HepG2 (cell line): Measurements from ENCODE around the gene ZNF22. TPM values are rescaled to one million over a fixed set of nuclear protein-coding genes. Genes with fewer than 3 reads are reported as not detected.

Experiments
- ARNT2 ChIP-seq: sonication (generic); formaldehyde crosslinking; IDR thresholded peaks from 2 replicates; pipeline ENCODE4 v1.8.0; 2022; ENCODE audit warnings: mild to moderate bottlenecking, low read depth, missing genetic modification reagents, moderate library complexity
- ATAD3A ChIP-seq: sonication (generic); formaldehyde crosslinking; IDR thresholded peaks from 2 replicates; pipeline ENCODE4 v1.4.0; 2020; ENCODE audit warnings: missing genetic modification reagents
- ELF1 ChIP-seq: sonication (generic); formaldehyde crosslinking; IDR thresholded peaks from 2 replicates; pipeline ENCODE4 v1.4.0; 2020; ENCODE audit warnings: missing genetic modification reagents
- ERF ChIP-seq: IDR thresholded peaks from 2 replicates; pipeline ENCODE4 v1.6.1; 2018; ENCODE audit warnings: missing biosample characterization, missing genetic modification reagents
- GATA4 ChIP-seq: sonication (generic); IDR thresholded peaks from 2 replicates; pipeline ENCODE4 v1.6.1; 2016; ENCODE audit warnings: antibody characterized with exemption, low read depth, borderline replicate concordance
- GZF1 ChIP-seq: sonication (generic); formaldehyde crosslinking; IDR thresholded peaks from 2 replicates; pipeline ENCODE4 v1.5.1; 2020; ENCODE audit warnings: mild to moderate bottlenecking, missing genetic modification reagents
- KDM1A ChIP-seq: IDR thresholded peaks from 2 replicates; pipeline ENCODE4 v1.6.1; 2016; ENCODE audit warnings: missing compliant biosample characterization
- KLF6 ChIP-seq: IDR thresholded peaks from 2 replicates; pipeline ENCODE4 v1.8.0; 2016; ENCODE audit warnings: missing biosample characterization, missing genetic modification reagents
- MBNL3 ChIP-seq: fragments of 250-450 bp; sonication (Bioruptor Pico); conservative IDR thresholded peaks from 2 replicates; pipeline ENCODE4 v1.8.0; 2022; ENCODE audit warnings: mild to moderate bottlenecking, inconsistent platforms
- MED1 ChIP-seq: sonication (generic); formaldehyde crosslinking; IDR thresholded peaks from 2 replicates; pipeline ENCODE4 v1.4.0; 2020; ENCODE audit warnings: missing genetic modification reagents
- POLR2AphosphoS5 ChIP-seq: IDR thresholded peaks from 2 replicates; pipeline ENCODE4 v1.6.1; 2012; ENCODE audit warnings: low read depth, low read length
- SATB2 ChIP-seq: sonication (generic); formaldehyde crosslinking; IDR thresholded peaks from 2 replicates; pipeline ENCODE4 v1.5.0; 2020; ENCODE audit warnings: missing genetic modification reagents
- SMAD3 ChIP-seq: sonication (generic); formaldehyde crosslinking; IDR thresholded peaks from 2 replicates; pipeline ENCODE4 v1.4.0; 2020; ENCODE audit warnings: missing genetic modification reagents
- SP4 ChIP-seq: sonication (generic); formaldehyde crosslinking; IDR thresholded peaks from 2 replicates; pipeline ENCODE4 v1.8.1; 2023; ENCODE audit warnings: mild to moderate bottlenecking, missing genetic modification reagents
- YEATS2 ChIP-seq: sonication (generic); formaldehyde crosslinking; IDR thresholded peaks from 2 replicates; pipeline ENCODE4 v1.4.0; 2020; ENCODE audit warnings: missing genetic modification reagents, borderline replicate concordance
- YEATS4 ChIP-seq: sonication (generic); formaldehyde crosslinking; IDR thresholded peaks from 2 replicates; pipeline ENCODE4 v1.4.0; 2020; ENCODE audit warnings: missing genetic modification reagents, borderline replicate concordance
- ZFP37 ChIP-seq: sonication (generic); formaldehyde crosslinking; IDR thresholded peaks from 2 replicates; pipeline ENCODE4 v1.4.0; 2020; ENCODE audit warnings: missing genetic modification reagents, borderline replicate concordance
- ZMAT3 ChIP-seq: sonication (generic); formaldehyde crosslinking; conservative IDR thresholded peaks from 2 replicates; pipeline ENCODE4 v1.7.0; 2021; ENCODE audit warnings: missing genetic modification reagents
- ZNF224 ChIP-seq: sonication (generic); formaldehyde crosslinking; IDR thresholded peaks from 2 replicates; pipeline ENCODE4 v1.5.0; 2020; ENCODE audit warnings: mild to moderate bottlenecking, missing genetic modification reagents
- ZNF605 ChIP-seq: sonication (generic); formaldehyde crosslinking; IDR thresholded peaks from 2 replicates; pipeline ENCODE4 v1.8.0; 2022; ENCODE audit warnings: mild to moderate bottlenecking, missing genetic modification reagents
- ZNF747 ChIP-seq: sonication (generic); formaldehyde crosslinking; IDR thresholded peaks from 2 replicates; pipeline ENCODE4 v1.8.1; 2023; ENCODE audit warnings: missing genetic modification reagents, mild to moderate bottlenecking, borderline replicate concordance
- polyA plus RNA-seq, 8 experiments: library from polyadenylated mRNA; depleted of rRNA in 3 of 8; stranded (reverse) in 7 of 8; unstranded in 1 of 8; fragments of >200 nt; fragmentation: Illumina TruSeq in 4 of 8; extraction: Trizol in 4 of 8; gene quantifications; 2 replicates each; pipeline versions ENCODE4 v1.2.1 to v1.2.3, GENCODE V29; 2011 to 2016; ENCODE audit warnings: low read depth in 4 of 8, missing spikeins in 1 of 8, mixed read lengths in 1 of 8; ENCODE audit not compliant: insufficient read depth in 1 of 8
- total RNA-seq, 5 experiments: library from RNA; depleted of rRNA; stranded (reverse); fragments of >200 nt; fragmentation: Illumina TruSeq; extraction: Trizol; gene quantifications; 2 replicates each; pipeline ENCODE4 v1.2.3, GENCODE V29; 2016; ENCODE audit warnings: low read depth in 1 of 5
- TF ChIP-seq, protein P1 (sequence below): sonication (generic); formaldehyde crosslinking; IDR thresholded peaks from 2 replicates; pipeline ENCODE4 v1.5.1; 2020; ENCODE audit warnings: missing genetic modification reagents, mild to moderate bottlenecking, borderline replicate concordance
- TF ChIP-seq, protein P2 (sequence below): sonication (generic); IDR thresholded peaks from 2 replicates; pipeline ENCODE4 v1.6.1; 2016; ENCODE audit warnings: low read depth, borderline replicate concordance
- TF ChIP-seq, protein P3 (sequence below): sonication (generic); formaldehyde crosslinking; IDR thresholded peaks from 2 replicates; pipeline ENCODE4 v1.4.0; 2020; ENCODE audit warnings: missing genetic modification reagents
- TF ChIP-seq, protein P4 (sequence below): sonication (generic); formaldehyde crosslinking; IDR thresholded peaks from 2 replicates; pipeline ENCODE4 v1.8.1; 2023; ENCODE audit warnings: mild to moderate bottlenecking, missing genetic modification reagents
- TF ChIP-seq, protein P5 (sequence below): IDR thresholded peaks from 2 replicates; pipeline ENCODE4 v1.6.1; 2012; ENCODE audit warnings: inconsistent platforms

ZNF22 gene
- total and polyA plus RNA-seq, 2 of the 13 experiments (the other 11 are each of a cell fraction or from before 2014, with no cell fraction given) = 0.40 to 1.3 TPM

DNA sequence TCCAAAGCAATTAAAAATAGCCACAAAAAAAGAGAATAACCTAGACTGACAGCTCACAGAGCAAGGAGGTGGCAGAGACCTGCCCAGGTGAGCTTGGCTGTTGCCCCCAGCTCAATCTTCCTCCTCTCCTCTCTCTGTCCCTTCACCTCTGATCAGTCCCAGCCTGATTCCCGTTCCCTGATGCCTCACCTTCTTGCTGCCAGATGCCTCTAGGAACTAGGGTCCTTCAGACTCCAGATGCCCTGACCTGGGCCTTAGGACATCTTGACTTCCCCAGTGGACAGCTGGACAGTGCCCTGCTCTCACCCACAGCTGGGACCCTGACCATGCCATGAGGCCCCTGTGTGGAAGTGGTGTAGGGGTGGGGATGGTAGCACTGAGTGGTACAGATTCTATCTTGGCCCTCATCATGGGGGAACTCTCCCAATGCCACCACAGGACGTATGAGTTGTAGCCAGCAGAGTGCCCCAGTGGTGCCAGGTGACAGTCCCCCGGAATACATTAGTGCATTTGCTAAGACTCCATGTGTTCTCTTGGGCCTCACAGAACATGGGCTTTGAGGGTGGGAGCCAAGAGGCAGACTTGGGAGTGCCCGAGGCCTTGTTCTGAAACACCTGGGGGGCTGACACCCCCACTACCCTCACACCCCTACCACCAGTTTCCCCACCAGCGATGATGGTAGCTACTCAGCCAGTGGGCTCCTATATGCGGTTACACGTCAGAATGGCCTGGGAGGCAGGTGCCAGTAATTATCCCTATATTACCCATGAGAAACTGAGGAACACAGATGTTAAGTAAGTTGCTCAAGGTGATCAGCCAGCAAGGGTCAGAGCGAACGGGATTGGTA is 24.1 kb upstream of the ZNF22 start (continued):
- TF ChIP-seq, protein P1, sequence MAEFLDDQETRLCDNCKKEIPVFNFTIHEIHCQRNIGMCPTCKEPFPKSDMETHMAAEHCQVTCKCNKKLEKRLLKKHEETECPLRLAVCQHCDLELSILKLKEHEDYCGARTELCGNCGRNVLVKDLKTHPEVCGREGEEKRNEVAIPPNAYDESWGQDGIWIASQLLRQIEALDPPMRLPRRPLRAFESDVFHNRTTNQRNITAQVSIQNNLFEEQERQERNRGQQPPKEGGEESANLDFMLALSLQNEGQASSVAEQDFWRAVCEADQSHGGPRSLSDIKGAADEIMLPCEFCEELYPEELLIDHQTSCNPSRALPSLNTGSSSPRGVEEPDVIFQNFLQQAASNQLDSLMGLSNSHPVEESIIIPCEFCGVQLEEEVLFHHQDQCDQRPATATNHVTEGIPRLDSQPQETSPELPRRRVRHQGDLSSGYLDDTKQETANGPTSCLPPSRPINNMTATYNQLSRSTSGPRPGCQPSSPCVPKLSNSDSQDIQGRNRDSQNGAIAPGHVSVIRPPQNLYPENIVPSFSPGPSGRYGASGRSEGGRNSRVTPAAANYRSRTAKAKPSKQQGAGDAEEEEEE (CRISPR knock-in tag) = peak; percentile 47; the same call in 1 of the 2 replicates
- TF ChIP-seq POLR2AphosphoS5 = peak; percentile 61
- peak; percentile 4; the same call in 1 of the 2 replicates for TF ChIP-seq KLF6
- TF ChIP-seq, protein P2, sequence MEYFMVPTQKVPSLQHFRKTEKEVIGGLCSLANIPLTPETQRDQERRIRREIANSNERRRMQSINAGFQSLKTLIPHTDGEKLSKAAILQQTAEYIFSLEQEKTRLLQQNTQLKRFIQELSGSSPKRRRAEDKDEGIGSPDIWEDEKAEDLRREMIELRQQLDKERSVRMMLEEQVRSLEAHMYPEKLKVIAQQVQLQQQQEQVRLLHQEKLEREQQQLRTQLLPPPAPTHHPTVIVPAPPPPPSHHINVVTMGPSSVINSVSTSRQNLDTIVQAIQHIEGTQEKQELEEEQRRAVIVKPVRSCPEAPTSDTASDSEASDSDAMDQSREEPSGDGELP = no peak
- no peak; the same call in 1 of the 2 replicates for TF ChIP-seq YEATS2 (CRISPR knock-in tag)
- no peak; the same call in 1 of the 2 replicates for TF ChIP-seq SP4
- peak; percentile 40; the same call in 1 of the 2 replicates for TF ChIP-seq ERF (CRISPR knock-in tag)
- peak; percentile 27; the same call in 1 of the 2 replicates for TF ChIP-seq ELF1
- peak; percentile 57; the same call in 1 of the 2 replicates for TF ChIP-seq ZFP37 (CRISPR knock-in tag)
- TF ChIP-seq ZNF605 = peak; percentile 66; the same call in 1 of the 2 replicates
- peak; percentile 77 for TF ChIP-seq MED1 (CRISPR knock-in tag)
- TF ChIP-seq, protein P3, sequence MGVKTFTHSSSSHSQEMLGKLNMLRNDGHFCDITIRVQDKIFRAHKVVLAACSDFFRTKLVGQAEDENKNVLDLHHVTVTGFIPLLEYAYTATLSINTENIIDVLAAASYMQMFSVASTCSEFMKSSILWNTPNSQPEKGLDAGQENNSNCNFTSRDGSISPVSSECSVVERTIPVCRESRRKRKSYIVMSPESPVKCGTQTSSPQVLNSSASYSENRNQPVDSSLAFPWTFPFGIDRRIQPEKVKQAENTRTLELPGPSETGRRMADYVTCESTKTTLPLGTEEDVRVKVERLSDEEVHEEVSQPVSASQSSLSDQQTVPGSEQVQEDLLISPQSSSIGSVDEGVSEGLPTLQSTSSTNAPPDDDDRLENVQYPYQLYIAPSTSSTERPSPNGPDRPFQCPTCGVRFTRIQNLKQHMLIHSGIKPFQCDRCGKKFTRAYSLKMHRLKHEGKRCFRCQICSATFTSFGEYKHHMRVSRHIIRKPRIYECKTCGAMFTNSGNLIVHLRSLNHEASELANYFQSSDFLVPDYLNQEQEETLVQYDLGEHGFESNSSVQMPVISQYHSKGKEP (CRISPR knock-in tag) = no peak; the same call in 1 of the 2 replicates
- TF ChIP-seq ATAD3A (CRISPR knock-in tag) = peak; percentile 94; the same call in 1 of the 2 replicates
- peak; percentile 92 for TF ChIP-seq ARNT2 (CRISPR knock-in tag)
- no peak for TF ChIP-seq MBNL3 (CRISPR knock-in tag)
- TF ChIP-seq, protein P4, sequence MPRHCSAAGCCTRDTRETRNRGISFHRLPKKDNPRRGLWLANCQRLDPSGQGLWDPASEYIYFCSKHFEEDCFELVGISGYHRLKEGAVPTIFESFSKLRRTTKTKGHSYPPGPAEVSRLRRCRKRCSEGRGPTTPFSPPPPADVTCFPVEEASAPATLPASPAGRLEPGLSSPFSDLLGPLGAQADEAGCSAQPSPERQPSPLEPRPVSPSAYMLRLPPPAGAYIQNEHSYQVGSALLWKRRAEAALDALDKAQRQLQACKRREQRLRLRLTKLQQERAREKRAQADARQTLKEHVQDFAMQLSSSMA (CRISPR knock-in tag) = 0 out of 2 replicates have a peak, but pooled peaks have one; percentile 52
- TF ChIP-seq SMAD3 (CRISPR knock-in tag) = peak; percentile 13; the same call in 1 of the 2 replicates
- TF ChIP-seq ZNF747 = peak; percentile 50; the same call in 1 of the 2 replicates
- TF ChIP-seq, protein P5, sequence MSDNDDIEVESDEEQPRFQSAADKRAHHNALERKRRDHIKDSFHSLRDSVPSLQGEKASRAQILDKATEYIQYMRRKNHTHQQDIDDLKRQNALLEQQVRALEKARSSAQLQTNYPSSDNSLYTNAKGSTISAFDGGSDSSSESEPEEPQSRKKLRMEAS = no peak
- TF ChIP-seq SATB2 (CRISPR knock-in tag) = peak; percentile 76; the same call in 1 of the 2 replicates
- no peak for TF ChIP-seq YEATS4 (CRISPR knock-in tag)
- peak; percentile 54; the same call in 1 of the 2 replicates for TF ChIP-seq ZNF224 (CRISPR knock-in tag)
- no peak; the same call in 1 of the 2 replicates for TF ChIP-seq GATA4
- 0 out of 2 replicates have a peak, but pooled peaks have one; percentile 61 for TF ChIP-seq ZMAT3 (CRISPR knock-in tag)
- 0 out of 2 replicates have a peak, but pooled peaks have one; percentile 21 for TF ChIP-seq GZF1 (CRISPR knock-in tag)
- TF ChIP-seq KDM1A (CRISPR knock-in tag) = no peak
